ENCODE measurements around the gene DTWD2. TPM values are rescaled to one million over a fixed set of nuclear protein-coding genes. Genes with fewer than 3 reads are reported as not detected.

The DTWD2 gene
- total and polyA plus RNA-seq, 7 experiments from 2014 or later: 2.5 to 5.8 (median 3.4) TPM

DNA sequence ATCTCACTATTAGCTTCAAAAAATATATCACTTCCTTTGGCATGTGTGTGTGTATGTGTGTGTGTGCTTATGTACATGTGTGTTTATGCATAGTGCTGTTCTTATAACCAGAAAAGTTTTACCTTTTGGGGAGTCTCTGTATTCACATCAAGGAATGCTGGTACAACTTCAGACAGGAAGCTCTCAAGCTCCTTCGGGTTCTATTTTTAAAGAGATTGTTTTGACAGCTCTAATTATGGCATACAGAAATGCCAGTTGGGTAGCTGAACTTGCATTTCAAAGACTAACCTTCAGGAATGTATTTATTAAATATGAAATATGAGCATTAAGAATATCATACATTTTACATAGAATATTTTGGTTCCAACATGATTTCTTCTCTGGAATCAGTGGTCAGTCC is 163.1 kb downstream of the DTWD2 start:
- no peaks in the 10 kb centered on the region for H3K4me1 ChIP-seq (ENCODE audit: control insufficient read depth in 2 of 2, insufficient read depth in 2 of 2, low read length in 2 of 2)
- Mint-ChIP-seq H3K27me3 (no peaks in the 10 kb centered on the region), H3K36me3 (peaks cover 0 to 3% (median 0%) of the 10 kb centered on the region in 5 donors), H3K27ac (no peak overlapping the region), H3K4me1 (no peaks in the 10 kb centered on the region), H3K4me3 (no peak overlapping the region), H3K9me3 (no peaks in the 10 kb centered on the region)
- no peak for DNase-seq
- ChIA-PET POLR2A (no interaction called here), CTCF (no interaction called here)
- H3K27me3 ChIP-seq (ENCODE audit: control insufficient read depth in 2 of 2, insufficient read depth in 2 of 2, low read length in 2 of 2): no peaks in the 10 kb centered on the region
- H3K27ac ChIP-seq (ENCODE audit: low read depth, low read length): no peak overlapping the region
- no peaks in the 10 kb centered on the region for H3K36me3 ChIP-seq (ENCODE audit: control insufficient read depth in 2 of 3, insufficient read depth in 3 of 3, low read length in 3 of 3)
- no peak overlapping the region for H3K4me3 ChIP-seq (ENCODE audit: low read length)
- intact Hi-C loops (cut with micrococcal nuclease): no loop called here
- H3K9me3 ChIP-seq (ENCODE audit: control insufficient read depth in 2 of 3, low read length in 3 of 3): no peaks in the 10 kb centered on the region
- no peak for ATAC-seq

DNA sequence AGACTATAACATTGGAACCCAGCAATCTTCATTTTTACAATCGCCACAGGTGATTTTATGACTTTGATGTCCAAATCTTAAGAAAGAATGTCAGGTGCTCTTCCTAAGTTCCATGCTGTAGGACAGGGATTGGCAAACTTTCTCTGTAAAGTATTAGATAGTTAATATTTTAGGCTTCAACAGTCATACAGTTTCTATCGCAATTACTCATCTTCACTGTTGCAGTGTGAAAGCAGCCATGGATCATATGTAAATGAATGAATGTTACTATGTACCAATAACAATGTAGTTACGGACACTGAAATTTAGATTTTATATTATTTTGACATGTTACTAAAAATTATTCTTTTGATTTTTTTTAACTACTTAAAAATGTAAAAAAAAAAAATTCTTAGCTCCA is 169.7 kb downstream of the DTWD2 start:
- Histone ChIP-seq H3K36me3 (ENCODE audit: control insufficient read depth in 2 of 3, insufficient read depth in 3 of 3, low read length in 3 of 3) (no peaks in the 10 kb centered on the region), H3K4me3 (ENCODE audit: low read length) (no peak overlapping the region), H3K9me3 (ENCODE audit: control insufficient read depth in 2 of 3, low read length in 3 of 3) (no peaks in the 10 kb centered on the region), H3K4me1 (ENCODE audit: control insufficient read depth in 2 of 2, insufficient read depth in 2 of 2, low read length in 2 of 2) (no peaks in the 10 kb centered on the region), H3K27me3 (ENCODE audit: control insufficient read depth in 2 of 2, insufficient read depth in 2 of 2, low read length in 2 of 2) (no peaks in the 10 kb centered on the region), H3K27ac (ENCODE audit: low read depth, low read length) (no peak overlapping the region)
- intact Hi-C loops (cut with micrococcal nuclease): no loop called here
- ATAC-seq (no peak), DNase-seq (no peak)
- no peaks in the 10 kb centered on the region for H3K27me3 Mint-ChIP-seq
- POLR2A ChIA-PET: no interaction called here
- H3K36me3 Mint-ChIP-seq: peaks cover 0 to 7% (median 0%) of the 10 kb centered on the region in 5 donors
- H3K4me3 Mint-ChIP-seq: no peak overlapping the region
- H3K9me3 Mint-ChIP-seq: peaks cover 0 to 7% (median 2%) of the 10 kb centered on the region in 11 donors
- CTCF ChIA-PET: no interaction called here
- H3K4me1 Mint-ChIP-seq: no peaks in the 10 kb centered on the region
- no peak overlapping the region for H3K27ac Mint-ChIP-seq

DNA sequence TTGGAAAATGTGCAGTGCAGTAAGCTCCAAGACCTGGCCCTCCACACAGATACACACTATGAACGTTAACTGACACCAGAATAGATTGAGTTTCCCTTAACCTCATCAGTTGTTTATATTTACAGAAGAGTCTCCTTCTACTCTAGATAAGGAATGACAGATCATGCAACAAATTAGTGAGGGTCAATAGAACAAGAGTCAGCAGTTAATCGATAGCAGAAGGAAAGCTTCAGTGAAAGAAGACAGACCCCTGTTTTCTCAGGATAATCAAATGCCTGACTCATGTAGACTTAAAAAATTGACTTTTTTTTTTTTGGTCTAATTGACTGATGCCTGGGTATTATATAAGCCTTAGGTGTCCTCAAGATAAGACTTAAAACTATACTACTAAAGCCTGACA is 179.9 kb downstream of the DTWD2 start:
- H3K27me3 Mint-ChIP-seq: no peaks in the 10 kb centered on the region
- CTCF ChIA-PET: no interaction called here
- H3K27me3 ChIP-seq (ENCODE audit: control insufficient read depth in 2 of 2, insufficient read depth in 2 of 2, low read length in 2 of 2): no peaks in the 10 kb centered on the region
- peaks cover 0 to 48% (median 23%) of the 10 kb centered on the region in 11 donors for H3K9me3 Mint-ChIP-seq
- no peak overlapping the region for H3K4me3 ChIP-seq (ENCODE audit: low read length)
- ATAC-seq: no peak
- H3K4me1 Mint-ChIP-seq: peaks cover 0 to 4% (median 0%) of the 10 kb centered on the region in 7 donors
- peaks cover 0 to 48% (median 29%) of the 10 kb centered on the region in 5 donors for H3K36me3 Mint-ChIP-seq
- H3K36me3 ChIP-seq (ENCODE audit: control insufficient read depth in 2 of 3, insufficient read depth in 3 of 3, low read length in 3 of 3): no peaks in the 10 kb centered on the region
- DNase-seq: no peak
- no peak overlapping the region for H3K27ac Mint-ChIP-seq
- no peak overlapping the region for H3K27ac ChIP-seq (ENCODE audit: low read depth, low read length)
- POLR2A ChIA-PET: no interaction called here
- intact Hi-C loops (cut with micrococcal nuclease): no loop called here
- peaks cover 0 to 7% (median 0%) of the 10 kb centered on the region in 3 experiments for H3K9me3 ChIP-seq (ENCODE audit: control insufficient read depth in 2 of 3, low read length in 3 of 3)
- H3K4me3 Mint-ChIP-seq: no peak overlapping the region
- no peaks in the 10 kb centered on the region for H3K4me1 ChIP-seq (ENCODE audit: control insufficient read depth in 2 of 2, insufficient read depth in 2 of 2, low read length in 2 of 2)

DNA sequence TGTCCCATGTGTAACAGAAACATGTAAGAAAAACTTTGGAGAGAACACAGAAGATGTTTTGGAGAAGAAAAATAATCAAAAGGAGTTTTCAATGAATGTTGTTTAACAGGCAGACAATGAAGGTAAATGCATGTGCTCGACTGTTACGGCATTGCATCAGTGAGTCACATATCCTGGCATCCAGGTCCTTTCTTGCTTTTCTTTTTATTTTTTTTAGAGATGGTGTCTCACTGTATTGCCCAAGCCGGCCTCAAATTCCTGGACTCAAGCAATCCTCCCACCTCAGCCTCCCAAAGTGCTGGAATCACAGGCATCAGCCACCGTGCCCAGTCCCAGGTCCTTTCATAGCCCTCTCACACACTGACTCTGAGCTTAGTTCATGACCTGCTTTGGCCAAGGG is 181.8 kb downstream of the DTWD2 start:
- Mint-ChIP-seq H3K4me1 (peaks cover 0 to 2% (median 0%) of the 10 kb centered on the region in 7 donors), H3K4me3 (no peak overlapping the region), H3K27ac (no peak overlapping the region), H3K36me3 (peaks cover 0 to 35% (median 15%) of the 10 kb centered on the region in 5 donors), H3K27me3 (no peaks in the 10 kb centered on the region), H3K9me3 (peaks cover 0 to 32% (median 14%) of the 10 kb centered on the region in 11 donors)
- H3K4me3 ChIP-seq (ENCODE audit: low read length): no peak overlapping the region
- H3K4me1 ChIP-seq (ENCODE audit: control insufficient read depth in 2 of 2, insufficient read depth in 2 of 2, low read length in 2 of 2): no peaks in the 10 kb centered on the region
- H3K27ac ChIP-seq (ENCODE audit: low read depth, low read length): no peak overlapping the region
- POLR2A ChIA-PET: no interaction called here
- peaks cover 0 to 7% (median 0%) of the 10 kb centered on the region in 3 experiments for H3K9me3 ChIP-seq (ENCODE audit: control insufficient read depth in 2 of 3, low read length in 3 of 3)
- CTCF ChIA-PET: no interaction called here
- no peaks in the 10 kb centered on the region for H3K27me3 ChIP-seq (ENCODE audit: control insufficient read depth in 2 of 2, insufficient read depth in 2 of 2, low read length in 2 of 2)
- ATAC-seq: no peak
- DNase-seq: no peak
- H3K36me3 ChIP-seq (ENCODE audit: control insufficient read depth in 2 of 3, insufficient read depth in 3 of 3, low read length in 3 of 3): no peaks in the 10 kb centered on the region
- intact Hi-C loops (cut with micrococcal nuclease): no loop called here

DNA sequence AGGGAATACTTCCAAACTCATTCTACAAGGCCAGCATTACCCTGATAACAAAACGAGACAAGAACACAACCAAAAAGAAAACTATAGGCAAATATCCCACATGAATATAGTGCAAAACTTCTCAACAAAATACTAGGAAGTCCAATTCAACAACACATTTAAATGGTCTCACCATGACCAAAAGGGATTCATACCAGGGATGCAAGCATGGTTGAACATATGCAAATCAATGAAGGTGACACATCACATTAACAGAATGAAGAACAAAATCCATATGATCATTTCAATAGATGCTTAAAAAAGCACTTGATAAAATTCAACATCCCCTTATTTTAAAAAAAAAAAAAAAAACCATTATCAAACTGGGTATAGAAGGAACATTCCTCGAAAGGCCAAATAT is 186.0 kb downstream of the DTWD2 start:
- no peak overlapping the region for H3K27ac Mint-ChIP-seq
- H3K36me3 ChIP-seq (ENCODE audit: control insufficient read depth in 2 of 3, insufficient read depth in 3 of 3, low read length in 3 of 3): no peaks in the 10 kb centered on the region
- POLR2A ChIA-PET: no interaction called here
- H3K27ac ChIP-seq (ENCODE audit: low read depth, low read length): no peak overlapping the region
- intact Hi-C loops (cut with micrococcal nuclease): no loop called here
- H3K9me3 Mint-ChIP-seq: peaks cover 0 to 11% (median 0%) of the 10 kb centered on the region in 11 donors
- no peak overlapping the region for H3K4me3 ChIP-seq (ENCODE audit: low read length)
- H3K27me3 ChIP-seq (ENCODE audit: control insufficient read depth in 2 of 2, insufficient read depth in 2 of 2, low read length in 2 of 2): no peaks in the 10 kb centered on the region
- H3K36me3 Mint-ChIP-seq: peaks cover 0 to 25% (median 8%) of the 10 kb centered on the region in 5 donors
- H3K4me1 ChIP-seq (ENCODE audit: control insufficient read depth in 2 of 2, insufficient read depth in 2 of 2, low read length in 2 of 2): no peaks in the 10 kb centered on the region
- DNase-seq (no peak), ATAC-seq (no peak)
- H3K27me3 Mint-ChIP-seq: no peaks in the 10 kb centered on the region
- H3K9me3 ChIP-seq (ENCODE audit: control insufficient read depth in 2 of 3, low read length in 3 of 3): no peaks in the 10 kb centered on the region
- CTCF ChIA-PET: no interaction called here
- peaks cover 0 to 2% (median 0%) of the 10 kb centered on the region in 7 donors for H3K4me1 Mint-ChIP-seq
- no peak overlapping the region for H3K4me3 Mint-ChIP-seq

DNA sequence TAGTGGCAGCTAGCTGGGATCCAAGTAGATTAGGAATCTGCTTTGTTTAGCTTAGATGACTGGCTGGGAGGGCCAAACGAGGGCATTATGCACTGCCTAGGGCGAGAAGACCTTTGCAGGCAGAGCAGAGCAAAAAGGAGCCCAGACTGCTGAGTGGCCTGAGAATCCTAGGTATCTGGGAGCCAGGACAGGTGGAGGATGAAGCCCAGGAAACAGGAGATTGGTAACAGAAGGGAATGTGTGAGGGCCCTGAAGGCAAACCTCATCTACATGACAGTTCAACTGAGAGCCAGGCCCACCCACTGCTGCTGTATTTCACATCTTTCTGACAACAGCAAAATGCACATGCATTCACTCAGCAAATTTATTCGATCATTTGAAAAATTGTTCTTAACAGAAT is 192.3 kb downstream of the DTWD2 start:
- DNase-seq (no peak), ATAC-seq (no peak)
- H3K9me3 ChIP-seq (ENCODE audit: control insufficient read depth in 2 of 3, low read length in 3 of 3): no peaks in the 10 kb centered on the region
- no peaks in the 10 kb centered on the region for H3K4me1 Mint-ChIP-seq
- H3K27ac ChIP-seq (ENCODE audit: low read depth, low read length): no peak overlapping the region
- H3K4me3 ChIP-seq (ENCODE audit: low read length): no peak overlapping the region
- H3K27me3 ChIP-seq (ENCODE audit: control insufficient read depth in 2 of 2, insufficient read depth in 2 of 2, low read length in 2 of 2): no peaks in the 10 kb centered on the region
- H3K36me3 Mint-ChIP-seq: peaks cover 0 to 7% (median 0%) of the 10 kb centered on the region in 5 donors
- H3K9me3 Mint-ChIP-seq: no peaks in the 10 kb centered on the region
- H3K4me1 ChIP-seq (ENCODE audit: control insufficient read depth in 2 of 2, insufficient read depth in 2 of 2, low read length in 2 of 2): no peaks in the 10 kb centered on the region
- H3K27ac Mint-ChIP-seq: no peak overlapping the region
- ChIA-PET CTCF (no interaction called here), POLR2A (no interaction called here)
- H3K36me3 ChIP-seq (ENCODE audit: control insufficient read depth in 2 of 3, insufficient read depth in 3 of 3, low read length in 3 of 3): no peaks in the 10 kb centered on the region
- intact Hi-C loops (cut with micrococcal nuclease): no loop called here
- H3K4me3 Mint-ChIP-seq: no peak overlapping the region
- H3K27me3 Mint-ChIP-seq: no peaks in the 10 kb centered on the region

DNA sequence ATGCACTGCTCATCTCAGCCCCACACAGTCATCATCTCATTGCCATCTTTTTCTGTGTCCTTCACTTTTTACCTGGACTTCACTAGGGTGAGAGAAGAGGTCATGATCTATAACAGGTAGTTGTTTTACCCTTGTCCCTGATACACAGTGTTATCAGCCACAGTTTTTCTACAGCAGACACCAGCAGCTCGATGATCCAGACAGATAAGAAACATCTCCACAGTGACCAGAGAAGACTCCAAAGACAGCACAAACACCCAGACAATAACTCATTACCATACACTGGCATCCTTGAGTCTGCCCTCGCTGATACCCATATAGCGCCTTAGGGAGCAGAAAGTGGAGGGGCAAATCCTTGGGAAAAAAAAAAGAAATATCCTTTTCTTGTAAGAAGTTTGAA is 194.1 kb downstream of the DTWD2 start:
- Histone ChIP-seq H3K36me3 (ENCODE audit: control insufficient read depth in 2 of 3, insufficient read depth in 3 of 3, low read length in 3 of 3) (no peaks in the 10 kb centered on the region), H3K9me3 (ENCODE audit: control insufficient read depth in 2 of 3, low read length in 3 of 3) (no peaks in the 10 kb centered on the region), H3K4me3 (ENCODE audit: low read length) (no peak overlapping the region), H3K4me1 (ENCODE audit: control insufficient read depth in 2 of 2, insufficient read depth in 2 of 2, low read length in 2 of 2) (no peaks in the 10 kb centered on the region), H3K27me3 (ENCODE audit: control insufficient read depth in 2 of 2, insufficient read depth in 2 of 2, low read length in 2 of 2) (no peaks in the 10 kb centered on the region), H3K27ac (ENCODE audit: low read depth, low read length) (no peak overlapping the region)
- Mint-ChIP-seq H3K4me3 (no peak overlapping the region), H3K36me3 (no peaks in the 10 kb centered on the region), H3K27me3 (no peaks in the 10 kb centered on the region), H3K27ac (no peak overlapping the region), H3K4me1 (no peaks in the 10 kb centered on the region), H3K9me3 (no peaks in the 10 kb centered on the region)
- DNase-seq: no peak
- ChIA-PET POLR2A (no interaction called here), CTCF (no interaction called here)
- ATAC-seq: no peak
- intact Hi-C loops (cut with micrococcal nuclease): no loop called here

Data from naive thymus-derived CD4-positive, alpha-beta T cell (primary cell).